Left hindlimb (tissue), 1 donor: ENCODE measurements around the gene STPG2.
"Not testable (repeated sequence)": the region's sequence is repeated elsewhere in the genome, so short reads cannot be mapped to it uniquely, and the experiment has no call there.

Source experiments
- DNase-seq: peaks from one replicate; pipeline ENCODE4 v3.0.0-alpha.2; 2018

The STPG2 gene

DNA sequence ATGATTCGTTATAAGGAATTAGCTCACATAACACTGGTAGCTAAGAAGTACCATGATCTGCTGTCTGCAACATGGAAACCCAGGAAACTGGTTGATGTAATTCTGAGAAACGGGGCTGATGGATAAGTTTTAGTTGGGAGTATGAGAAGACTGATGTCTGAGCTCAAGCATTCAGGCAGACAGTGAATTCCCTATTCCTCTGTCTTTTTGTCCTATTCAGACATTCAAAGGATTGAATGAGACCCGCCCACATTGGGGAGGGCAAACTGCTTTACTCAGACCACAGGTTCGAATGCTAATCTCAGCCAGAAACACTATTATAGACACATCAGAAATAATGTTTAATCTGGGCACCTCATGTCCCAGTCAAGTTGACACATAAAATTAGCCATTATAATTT, 515.5 kb downstream of the STPG2 start:
- no peak for DNase-seq

DNA sequence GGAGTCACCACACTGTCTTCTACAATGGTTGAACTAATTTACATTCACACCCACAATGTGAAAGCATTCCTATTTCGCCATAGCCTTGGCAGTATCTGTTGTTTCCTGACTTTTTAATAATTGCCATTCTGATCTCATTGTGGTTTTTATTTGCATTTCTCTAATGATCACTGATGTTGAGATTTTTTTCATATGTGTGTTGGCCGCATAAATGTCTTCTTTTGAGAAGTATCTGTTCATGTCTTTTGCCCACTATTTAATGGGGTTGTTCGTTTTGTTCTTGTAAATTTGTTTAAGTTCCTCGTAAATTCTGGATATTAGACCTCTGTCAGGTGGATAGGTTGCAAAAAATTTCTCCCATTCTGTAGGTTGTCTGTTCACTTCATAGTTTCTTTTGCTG, 519.1 kb downstream of the STPG2 start:
- no peak for DNase-seq

DNA sequence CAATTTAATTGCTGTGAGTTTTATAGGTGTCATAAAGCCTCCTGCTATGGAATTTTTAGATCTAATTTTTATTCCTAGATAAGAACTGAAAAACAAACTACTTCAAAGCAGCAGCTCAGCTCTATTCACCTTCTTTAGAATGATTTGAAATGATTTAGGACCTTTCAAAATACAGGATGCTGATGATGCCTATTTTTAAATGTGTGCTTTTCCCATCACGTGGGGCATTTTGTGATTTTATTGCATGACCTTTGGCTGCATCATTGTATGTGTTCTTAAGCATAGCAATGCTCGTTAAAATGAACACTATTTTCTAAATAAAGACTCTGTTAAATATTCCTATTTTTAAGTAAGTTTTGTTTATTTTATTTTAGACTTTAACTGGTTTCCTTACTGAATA, 537.3 kb downstream of the STPG2 start:
- no peak for DNase-seq

DNA sequence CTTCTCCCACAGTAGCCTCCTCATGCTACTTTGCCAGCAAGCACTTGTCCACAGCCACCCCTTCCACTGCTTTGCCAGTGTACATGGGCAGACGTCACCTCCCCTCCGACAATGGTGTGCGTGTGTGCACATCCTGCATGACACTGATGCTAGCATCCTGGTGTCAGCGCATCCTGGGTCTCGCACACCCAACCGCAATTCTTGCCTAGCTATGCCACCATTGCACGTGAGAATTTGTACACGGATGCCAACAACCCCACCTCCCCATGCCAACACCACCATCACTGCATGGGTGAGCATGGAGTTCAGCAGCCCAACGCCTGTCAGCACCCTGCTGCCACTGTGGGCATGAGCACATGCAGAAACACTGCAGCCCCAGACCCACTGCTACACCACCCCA, 550.0 kb downstream of the STPG2 start:
- peak; percentile 18 for DNase-seq

DNA sequence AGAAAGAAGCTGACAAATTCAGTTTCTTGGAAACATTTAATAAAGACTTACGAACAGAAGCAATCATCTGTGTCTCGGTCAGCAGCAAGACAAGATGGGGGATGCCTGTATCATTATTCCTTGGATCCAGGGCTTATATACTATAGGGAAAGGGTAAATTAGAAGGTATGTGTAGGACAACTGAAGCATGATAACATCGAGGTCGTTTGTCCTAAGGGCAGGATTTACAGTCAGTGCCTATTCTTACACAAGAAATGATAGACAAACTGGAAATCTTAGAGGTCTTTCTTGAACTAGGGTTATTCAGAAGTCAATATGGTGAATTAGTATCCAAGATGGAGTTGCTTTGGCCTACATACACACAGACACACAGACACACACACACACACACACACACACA, 553.0 kb downstream of the STPG2 start:
- DNase-seq, result no peak

DNA sequence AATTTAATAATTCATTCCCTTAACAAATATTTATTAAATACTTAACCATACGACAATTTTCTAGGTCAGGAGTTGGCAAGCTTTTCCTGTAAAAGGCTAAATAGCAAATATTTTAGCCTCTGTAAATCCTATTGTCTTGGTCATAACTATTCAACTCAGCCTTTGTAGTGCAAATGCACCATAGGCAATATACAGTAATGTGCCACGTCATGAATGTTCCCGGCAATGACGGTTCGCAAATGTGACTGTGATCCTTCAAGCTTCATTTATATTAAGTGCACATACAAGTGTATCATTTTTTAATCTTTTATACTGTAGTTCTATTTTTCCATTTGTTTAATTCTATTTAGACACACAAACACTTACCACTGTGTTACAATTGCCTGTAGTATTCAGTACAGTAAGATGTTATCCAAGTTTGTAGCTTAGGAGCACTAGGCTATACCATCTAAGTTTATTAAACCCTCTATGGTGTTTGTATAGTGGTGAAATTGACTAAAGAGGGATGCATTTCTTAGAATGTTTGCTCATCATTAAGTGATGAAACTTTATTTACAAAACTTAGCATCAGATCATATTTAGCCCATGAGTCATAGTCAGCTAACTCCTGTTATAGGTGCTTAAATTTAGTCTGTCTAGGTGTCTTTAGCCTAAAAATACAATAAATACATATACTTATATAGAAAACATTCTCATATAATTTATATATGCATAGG, 553.6 kb downstream of the STPG2 start:
- DNase-seq, result no peak

DNA sequence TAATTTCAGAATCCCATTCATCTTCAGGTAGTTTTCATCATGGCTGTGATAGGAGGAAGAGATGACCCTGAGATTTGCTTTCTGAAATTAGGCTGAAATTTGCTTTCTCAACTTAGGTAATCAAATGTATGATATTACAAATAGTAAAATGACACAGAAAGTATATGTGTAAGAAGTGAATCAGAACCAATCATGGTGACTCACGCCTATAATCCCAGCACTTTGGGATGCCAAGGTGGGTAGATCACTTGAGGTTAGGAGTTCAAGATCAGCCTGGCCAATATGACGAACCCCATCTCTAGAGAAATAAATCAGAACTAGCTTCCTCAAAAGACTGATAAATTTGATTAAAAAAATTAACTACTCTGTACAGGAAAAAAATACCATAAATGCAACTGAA, 555.4 kb downstream of the STPG2 start:
- no peak for DNase-seq

DNA sequence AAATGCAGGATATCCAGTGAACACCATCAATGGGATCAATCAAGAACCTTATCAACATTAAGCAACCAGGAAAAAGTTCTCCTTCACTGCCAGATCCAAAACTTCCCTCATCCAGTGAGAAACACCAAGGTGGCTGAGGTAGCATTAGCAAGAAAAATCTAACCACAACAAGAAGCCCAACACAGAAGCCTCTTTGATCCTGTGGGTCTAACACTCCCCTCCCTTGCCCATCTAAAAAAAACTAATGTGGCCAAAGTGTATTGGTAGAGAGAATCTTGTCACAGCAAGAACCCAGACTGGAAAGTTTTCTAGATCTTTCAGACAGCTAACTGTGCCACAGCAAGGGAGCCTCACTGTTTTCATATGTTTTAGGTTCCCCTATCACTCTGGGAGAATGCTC, 558.0 kb downstream of the STPG2 start:
- no peak for DNase-seq

DNA sequence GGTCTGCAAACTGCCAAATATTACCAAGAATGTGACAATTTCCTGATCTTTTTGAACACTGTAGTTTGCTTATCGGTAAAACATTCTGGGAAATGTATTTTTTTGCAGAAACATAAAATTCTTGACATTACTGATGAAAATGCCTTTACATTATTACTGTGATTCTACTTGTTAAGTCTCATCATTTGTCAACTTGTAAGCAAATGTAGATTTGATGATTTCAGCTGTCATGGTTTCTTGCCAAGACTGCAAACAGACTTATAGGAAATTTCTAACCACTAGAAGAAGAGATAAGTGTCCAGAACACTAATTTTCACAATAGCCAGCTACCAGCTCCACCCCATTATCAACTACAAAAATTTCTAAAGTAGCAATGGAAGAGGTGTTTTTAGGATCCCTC, 560.4 kb downstream of the STPG2 start:
- DNase-seq, result no peak

DNA sequence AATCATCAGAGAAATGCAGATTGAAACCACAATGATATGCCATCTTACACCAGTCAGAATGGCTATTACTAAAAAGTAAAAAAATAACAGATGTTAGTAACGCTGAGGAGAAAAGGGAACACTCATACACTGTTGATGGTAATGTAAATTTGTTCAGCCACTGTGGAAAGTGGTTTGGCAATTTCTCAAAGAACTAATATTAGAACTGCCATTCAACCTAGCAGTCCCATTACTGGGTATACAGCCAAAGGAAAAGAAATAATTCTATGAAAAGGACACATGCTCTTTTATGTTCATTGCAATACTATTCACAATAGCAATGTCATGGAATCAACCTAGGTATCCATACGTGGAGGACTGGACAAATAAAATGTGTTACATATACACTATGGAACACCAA, 566.3 kb downstream of the STPG2 start:
- no peak for DNase-seq

DNA sequence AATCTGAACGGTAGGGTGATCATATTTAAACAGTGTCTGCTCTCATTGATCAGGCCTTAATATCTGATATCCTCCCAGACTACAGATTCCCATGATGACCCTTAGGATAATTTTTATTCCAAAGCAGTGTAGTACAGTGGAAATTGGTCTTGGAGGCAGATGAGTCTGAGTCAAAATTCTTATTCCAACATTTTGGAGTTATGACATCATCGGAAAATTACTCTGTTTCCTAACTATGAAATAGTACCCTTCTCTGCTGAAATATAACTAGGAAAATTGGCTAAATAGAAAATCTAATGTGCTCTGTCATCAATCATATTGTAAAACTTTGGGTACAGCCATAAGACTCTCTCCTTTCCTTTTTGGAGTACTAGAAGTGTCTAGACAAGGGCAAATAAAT, 583.3 kb downstream of the STPG2 start:
- DNase-seq, result no peak

DNA sequence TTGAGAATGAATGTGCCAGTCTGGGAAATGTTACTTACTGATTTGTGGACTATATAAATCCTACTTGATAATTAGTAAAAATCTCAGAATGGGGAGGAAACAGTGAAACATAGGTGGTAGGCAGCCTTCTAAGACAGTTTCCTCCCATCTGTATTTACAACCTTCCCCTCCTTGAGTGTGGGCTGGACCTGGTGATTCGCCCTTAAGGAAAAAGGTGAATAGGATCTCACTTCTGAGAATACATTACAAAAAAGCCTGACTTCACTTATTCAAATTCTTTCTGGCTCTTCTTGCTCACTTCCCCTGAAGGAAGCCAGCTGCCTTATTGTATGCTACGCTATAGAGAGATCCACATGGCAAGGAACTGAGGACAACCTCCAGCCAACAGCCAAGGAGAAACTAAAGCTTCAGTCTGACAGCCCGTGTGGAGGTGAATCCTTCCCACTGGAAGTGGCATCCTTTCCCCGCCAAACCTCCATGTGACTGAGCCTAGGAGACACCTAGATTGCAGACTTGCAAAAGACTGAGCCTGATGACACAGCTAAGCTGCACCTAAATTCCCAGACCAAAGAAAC, 585.0 kb downstream of the STPG2 start:
- no peak for DNase-seq

DNA sequence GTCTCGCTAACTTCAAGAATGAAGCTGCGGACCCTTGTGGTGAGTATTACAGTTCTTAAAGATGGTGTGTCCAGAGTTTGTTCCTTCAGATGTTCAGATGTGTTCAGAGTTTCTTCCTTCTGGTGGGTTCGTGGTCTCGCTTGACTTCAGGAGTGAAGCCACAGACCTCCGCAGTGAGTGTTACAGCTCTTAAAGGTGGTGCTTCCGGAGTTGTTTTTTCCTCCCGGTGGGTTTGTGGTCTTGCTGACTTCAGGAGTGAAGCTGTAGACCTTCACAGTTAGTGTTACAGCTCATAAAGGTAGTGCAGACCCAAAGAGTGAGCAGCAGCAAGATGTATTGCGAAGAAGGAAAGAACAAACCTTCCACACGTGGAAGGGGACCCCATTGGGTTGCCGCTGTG, 592.6 kb downstream of the STPG2 start:
- not testable (repeated sequence) for DNase-seq

DNA sequence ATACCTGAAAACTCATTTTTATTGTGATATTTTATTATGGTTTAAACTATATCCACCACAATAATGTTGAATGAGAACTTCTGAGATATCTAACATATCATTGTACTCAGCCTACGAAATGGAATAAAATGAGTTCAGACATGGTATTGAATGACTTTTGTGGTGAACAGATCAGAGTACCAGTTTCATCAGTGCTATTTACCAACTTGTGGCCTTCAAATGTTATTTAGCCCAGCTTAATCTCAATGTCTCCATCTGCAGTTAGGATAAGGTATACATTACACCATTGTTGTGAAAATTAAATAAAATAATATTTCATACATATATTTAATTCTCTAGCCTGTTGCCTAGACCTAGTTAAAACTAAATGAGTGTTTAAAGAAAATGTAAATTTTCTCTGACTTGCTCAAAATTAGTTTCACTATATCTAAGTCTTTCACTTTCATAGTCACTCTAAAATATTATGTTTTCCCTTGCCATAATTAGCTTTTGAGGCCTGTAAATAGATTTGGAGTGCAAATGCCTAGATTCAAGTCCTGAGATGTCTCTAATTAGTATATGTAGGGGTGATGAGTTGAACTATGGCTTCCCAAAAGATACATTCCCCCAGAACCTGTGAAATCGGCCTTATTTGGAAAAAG, 594.2 kb downstream of the STPG2 start:
- no peak for DNase-seq

DNA sequence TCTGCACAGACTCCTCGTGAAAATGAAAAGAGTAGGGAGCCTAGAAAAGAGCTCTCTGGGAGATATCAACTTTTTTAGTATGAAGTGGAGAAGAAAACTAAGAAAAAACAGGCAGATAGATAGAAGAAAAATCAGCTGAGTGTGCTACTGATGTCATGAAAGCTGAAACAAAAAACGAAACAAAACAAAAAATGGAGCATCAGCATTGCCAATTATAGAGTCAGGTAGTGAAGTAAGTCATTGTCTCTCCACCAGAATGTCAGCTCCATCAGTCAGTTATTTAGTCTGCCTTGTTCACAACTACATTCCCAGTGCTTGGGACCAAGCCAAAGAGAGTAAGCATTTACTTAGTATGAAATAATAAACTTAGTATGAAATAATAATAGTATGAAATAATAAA, 595.1 kb downstream of the STPG2 start:
- no peak for DNase-seq

DNA sequence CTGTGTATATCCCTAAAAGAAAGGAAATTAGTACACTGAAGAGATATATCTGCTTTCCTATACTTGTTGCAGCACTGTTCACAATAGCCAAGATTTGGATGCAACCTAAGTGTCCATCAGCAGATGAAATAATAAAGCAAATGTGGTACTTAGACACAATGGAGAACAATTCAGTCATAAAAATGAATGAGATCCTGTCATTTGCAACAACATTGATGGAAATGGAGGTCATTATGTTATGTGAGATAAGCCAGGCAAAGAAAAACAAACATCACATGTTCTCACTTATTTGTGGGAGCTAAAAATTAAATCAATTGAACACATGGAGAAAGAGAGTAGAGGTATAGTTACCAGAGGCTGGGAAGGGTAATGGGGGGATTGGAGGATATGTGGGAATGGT, 611.9 kb downstream of the STPG2 start:
- DNase-seq, result no peak

DNA sequence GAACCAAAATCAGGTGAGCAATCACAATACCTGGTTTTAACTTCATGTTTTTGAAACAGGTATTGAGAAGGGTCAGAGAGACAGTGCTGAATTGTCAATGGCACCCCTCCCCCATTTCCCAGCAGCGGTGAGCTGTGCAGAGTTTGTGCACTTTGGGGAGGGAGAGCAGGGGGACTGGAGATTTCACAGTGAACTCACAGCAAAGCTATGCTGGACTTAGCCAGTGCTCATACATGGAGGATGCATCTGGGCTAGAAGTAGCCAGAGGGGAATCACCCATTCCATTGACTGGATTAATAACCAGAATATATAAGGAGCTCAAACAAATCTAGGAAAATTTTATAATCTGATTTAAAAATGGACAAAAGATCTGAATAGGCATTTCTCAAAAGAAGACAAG, 612.6 kb downstream of the STPG2 start:
- DNase-seq, result no peak

DNA sequence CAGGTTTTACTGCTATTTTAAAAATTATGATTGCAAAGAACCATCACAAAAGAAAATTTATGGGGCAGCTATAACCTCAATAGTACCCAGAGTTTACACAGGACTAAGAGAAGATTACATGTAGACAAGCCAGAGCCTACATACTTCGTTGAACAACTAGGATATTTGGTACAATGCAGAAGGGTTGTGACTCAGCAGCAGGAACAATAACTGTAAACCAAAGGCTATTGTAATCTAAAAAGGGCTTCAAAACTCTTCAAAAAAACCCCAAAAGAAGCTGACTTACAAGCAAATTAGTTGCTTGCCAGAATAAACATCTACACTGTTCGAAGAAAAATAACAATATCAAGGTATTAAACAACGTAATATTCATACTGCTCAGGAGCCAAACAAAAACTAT, 618.0 kb downstream of the STPG2 start:
- DNase-seq, result no peak

DNA sequence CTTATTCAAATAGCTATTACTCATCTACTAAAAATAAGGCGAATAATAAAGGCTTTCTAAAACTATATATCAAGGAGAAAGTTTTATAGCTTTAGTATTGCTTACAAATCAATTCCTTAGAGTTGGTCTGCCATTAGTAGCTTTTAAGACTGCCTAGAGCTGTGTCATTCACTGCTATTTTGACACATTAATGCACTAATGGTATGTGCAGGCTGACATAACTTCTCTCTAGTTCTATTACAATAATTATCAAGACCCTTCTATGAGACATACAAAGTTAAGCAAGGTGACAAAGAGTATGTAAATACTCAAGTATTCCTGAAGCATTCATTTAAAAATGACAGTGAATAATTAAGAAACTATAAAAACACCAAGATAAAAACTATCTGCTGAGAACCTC, 625.3 kb downstream of the STPG2 start:
- no peak for DNase-seq

DNA sequence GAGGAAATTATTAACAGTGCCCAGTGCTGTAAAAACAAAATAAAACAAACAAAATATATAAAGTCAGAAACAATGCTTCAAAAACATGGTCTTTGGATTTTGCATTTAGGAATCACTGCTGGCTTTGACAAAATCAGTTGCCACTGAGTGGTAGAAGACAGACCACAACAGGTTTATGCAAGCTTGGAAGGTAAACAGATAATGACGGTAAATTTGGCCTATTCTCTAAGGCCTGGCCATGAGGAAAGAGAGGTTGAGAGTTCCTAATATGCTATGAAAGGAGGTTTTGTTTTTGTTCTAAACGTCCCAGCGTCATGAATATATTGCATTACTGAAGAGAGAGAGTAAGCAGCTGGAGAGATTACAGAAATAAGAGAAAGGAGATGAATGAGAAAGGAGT, 629.4 kb downstream of the STPG2 start:
- DNase-seq, result no peak
